HG03521 (cell line): ENCODE results near the gene MBNL2.

Experiments used
- ATAC-seq: cut with Tn5 transposase; IDR thresholded peaks from one replicate; pipeline ENCODE4 v1.9.1; 2021; ENCODE audit warnings: mild to moderate bottlenecking, moderate library complexity; ENCODE audit not compliant: unreplicated experiment

MBNL2 gene

DNA sequence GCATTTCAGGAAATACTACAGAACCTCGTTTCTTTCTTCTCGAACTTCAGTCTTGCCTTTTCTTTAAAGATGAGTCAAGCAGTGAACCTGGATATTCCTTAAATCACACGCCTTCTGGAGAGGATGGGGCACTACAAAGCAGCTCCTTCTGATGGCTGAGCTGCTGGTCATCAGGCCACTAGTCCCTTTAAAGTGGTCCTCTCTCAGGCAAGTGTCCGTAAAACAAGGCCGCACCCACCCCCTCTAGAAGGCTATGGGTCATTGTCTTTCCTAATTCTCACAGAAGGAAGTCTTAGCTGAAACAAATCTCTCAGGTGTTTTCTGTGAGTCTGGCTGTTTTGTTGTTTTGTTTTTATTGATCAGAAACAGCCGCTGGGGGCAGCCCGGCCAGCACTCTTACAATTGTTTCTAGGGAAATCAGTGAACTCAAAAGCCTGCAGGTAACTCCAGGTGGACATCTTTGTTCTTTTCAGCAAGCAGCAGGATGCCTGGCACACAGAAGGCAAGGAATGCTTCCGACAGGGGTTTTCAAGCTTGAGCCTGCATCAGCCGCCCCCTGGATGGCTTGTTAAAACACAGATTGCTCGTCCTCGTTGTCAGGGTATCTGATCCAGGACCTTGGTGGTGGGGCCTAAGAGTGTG, 45.4 kb downstream of the MBNL2 start:
- ATAC-seq: no peak

DNA sequence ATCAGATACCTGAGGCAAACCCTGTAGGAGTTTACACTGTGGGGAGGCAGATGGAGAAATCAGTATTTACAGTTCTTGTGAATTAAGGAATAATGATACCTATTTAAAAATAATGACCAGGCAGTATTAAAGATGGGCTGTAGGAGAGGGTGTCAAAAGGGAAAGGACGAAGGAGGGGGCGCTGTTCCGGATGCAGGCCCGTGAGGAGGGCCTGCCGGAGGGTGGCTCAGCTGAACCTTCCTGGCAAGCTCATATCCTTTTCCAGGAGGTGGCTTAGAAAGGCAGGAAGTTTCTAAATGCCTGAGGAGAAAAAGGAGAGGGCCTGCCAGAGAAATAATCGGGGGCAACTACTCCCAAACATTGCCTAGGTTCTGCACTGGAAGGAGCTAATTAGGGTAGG, 46.6 kb downstream of the MBNL2 start:
- no peak for ATAC-seq

DNA sequence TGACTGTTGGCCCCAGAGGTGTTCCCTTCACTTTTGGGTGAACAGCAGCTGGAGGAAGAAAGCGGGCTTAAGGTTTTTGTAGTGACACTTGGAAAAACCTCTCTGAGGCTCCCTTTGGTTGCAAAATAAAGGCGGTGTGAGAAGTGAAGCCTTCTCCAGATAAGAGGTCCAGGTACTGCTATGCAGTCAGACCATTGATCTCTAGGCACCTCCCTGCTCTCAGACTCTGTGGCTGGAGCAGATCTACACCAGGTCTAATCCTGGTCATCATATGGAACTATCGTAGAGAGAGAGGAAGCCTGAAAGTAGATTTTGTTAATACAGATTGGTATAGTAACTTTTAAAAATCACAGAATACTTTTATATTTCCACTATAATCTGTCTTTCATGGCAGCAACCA, 47.5 kb downstream of the MBNL2 start:
- no peak for ATAC-seq

DNA sequence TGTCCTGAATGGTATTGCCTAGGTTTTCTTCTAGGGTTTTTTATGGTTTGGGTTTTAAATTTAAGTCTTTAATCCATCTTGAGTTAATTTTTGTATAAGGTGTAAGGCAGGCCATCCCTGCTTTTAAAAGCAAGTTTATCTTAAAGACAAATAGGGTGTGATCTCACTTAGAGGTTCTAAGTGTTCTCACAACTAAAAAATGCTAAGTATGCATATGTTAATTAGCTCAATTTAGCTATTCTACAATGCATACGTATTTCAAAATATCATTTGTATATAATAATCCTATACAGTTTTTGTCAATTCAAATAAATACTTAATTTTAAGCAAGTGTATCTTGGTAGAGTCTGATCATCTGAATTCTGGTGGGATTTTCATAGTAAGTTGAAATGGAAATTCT, 50.4 kb downstream of the MBNL2 start:
- ATAC-seq: no peak

DNA sequence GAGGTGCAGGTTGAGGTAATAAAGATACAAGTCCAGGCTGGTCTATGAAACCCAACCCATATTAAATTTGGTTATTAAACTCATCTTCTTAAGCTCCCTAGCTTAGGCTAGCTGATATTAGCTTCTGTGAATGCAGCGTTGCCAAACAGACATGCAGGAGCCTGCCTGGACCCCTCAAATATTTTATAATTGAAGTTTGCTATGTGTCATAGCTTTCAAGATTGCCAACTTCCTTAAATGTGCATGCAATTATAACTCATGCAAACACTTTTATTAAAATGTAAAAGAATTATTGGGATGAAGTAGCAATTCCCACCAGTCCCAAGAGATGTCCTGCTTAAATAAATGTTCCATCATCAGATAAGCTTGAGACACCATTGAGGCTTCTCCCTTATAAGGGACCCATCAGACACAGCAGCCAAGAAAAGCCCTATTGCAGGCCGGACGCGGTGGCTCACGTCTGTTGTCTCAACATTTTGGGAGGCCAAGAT, 51.3 kb downstream of the MBNL2 start:
- ATAC-seq: no peak

DNA sequence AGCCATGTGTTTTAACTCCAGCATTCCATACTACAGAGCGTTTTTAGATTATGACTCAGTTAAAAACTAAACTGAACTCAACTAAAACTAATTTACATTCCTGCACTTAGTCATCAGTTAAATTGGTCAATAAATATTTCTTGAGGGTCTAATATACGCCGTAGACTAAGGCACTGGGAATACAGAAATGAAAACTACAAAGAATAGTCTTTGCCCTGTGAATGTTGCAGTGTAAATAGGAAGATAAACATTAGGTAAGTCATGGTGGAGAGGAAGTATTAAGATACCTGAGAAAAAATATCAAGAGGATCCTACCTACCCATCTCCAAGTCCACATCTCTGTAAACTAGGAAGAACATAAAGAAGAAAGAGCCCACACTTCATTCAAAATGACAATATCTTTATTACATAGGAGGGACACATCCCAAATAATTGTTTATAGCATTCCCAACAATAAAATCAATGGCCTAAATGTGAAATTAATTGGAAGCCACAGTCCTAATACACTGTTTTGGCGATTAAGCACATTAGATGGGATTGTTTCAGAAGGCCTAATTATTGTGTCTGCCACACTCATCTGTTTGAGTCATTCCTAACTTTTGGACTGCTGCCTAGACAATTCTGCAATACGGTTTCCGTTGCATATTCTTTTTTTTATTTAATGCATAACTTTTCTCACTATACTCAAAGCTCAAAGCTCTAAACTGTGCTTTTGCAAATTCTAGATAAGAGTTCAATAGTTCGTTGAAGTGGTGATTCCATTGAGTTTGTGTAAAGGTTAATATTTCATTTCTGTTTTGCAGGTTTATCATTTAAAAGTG, 52.9 kb downstream of the MBNL2 start:
- ATAC-seq: no peak

DNA sequence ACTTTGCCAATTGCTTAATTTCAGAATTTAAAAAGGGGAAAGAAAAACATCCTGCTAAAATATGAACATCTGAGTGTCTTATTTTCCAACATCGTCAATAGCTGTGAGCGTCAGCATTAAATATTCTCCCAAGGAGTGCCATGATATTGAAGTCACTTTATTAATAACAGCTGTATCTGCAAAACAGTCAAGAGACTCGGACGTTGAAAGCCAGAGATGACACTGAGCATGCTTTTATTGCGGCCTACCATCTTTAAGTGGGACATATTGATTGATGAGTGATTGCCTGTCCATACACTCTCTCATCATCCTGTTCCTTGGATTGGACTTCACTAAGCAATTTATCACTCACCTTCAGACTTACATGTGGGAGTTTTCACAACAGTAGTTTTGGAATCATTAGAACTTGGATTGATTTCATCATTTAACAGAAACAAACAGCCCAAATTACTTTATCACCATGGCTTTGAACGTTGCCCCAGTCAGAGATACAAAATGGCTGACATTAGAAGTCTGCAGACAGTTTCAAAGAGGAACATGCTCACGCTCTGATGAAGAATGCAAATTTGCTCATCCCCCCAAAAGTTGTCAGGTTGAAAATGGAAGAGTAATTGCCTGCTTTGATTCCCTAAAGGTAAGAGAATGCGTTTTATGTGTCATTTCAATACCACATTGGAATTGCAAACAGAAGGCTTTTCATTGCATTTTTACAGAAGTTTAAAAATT, 53.8 kb downstream of the MBNL2 start:
- no peak for ATAC-seq

DNA sequence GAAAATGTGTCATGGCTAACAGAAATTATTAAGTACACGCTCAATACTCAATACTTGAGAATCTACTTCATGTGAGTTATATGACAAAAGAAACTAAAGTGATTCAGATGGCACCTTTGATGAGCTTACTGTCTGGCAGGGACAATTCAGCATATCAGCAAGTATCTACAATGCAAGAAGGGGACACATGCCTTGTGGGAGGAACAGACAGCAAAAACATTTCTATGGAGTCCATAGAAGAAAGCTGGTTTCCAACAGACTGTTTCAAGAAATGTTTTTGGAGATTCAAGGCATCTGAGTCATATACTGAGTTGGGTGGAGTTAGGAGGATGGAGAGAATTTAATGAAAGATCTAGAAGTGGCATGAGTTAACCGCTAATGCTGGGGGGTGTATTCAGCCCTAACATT, 54.7 kb downstream of the MBNL2 start:
- no peak for ATAC-seq

DNA sequence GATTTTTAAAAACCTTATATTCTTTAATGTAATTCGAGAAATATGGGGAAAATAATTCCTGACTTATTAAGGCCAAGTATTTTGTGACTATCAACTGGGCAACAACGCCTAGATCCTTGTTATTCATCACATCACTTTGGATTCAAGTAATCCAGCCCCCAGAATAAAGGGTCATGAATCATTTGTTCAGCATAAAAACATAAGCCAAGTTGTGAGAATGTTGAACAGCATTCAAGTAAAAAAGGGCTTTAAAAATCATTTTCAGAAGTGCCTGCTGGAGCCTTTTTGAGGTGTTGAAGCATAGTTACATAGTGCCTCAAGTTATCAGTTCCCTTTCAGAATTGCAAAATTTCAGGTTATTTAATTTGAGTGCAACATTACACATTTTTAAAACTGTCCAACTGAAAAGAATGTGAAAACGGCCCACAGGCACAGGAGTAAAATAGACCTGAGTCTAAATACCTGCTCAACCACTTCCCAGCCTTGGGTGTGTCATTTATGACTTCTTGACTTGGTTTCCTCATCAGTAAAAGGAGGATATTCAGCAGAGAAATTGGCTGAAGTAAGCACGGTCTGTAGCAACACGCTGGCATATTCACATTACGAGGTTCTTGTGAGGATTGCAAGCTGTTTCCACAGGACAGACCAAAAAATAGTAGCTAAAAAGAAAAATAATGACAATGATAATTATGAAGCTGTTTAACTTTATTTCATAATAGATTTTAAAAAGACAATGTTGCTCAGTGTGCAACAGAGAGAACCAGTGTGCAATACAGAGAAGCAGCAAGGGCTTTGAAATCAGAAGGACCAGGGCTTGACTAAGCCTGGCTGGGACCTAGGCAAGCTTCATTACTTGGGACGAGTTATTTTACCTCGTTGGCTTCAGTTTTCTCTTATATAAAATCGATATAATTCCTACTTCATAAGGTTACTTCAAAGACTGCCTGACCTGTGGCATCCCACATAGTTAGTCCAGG, 56.6 kb downstream of the MBNL2 start:
- ATAC-seq: no peak

DNA sequence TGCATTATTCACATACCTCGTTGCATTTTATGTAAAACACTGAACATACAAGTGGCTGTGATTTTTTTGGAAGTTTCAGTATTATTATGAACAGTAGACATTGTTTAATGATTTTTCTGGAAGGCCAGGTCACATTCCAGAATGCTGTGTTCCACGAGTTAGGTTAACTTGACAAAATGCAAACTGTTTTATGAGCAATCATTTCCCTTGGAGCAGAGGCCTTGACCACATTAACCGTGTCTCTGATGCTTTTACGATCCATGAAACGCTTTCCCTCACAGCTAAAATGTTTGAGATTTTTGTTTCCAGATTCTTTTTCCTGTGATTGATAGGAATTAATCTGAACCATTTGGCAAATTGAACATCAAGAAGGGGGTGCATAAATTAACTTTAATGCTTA, 57.8 kb downstream of the MBNL2 start:
- no peak for ATAC-seq

DNA sequence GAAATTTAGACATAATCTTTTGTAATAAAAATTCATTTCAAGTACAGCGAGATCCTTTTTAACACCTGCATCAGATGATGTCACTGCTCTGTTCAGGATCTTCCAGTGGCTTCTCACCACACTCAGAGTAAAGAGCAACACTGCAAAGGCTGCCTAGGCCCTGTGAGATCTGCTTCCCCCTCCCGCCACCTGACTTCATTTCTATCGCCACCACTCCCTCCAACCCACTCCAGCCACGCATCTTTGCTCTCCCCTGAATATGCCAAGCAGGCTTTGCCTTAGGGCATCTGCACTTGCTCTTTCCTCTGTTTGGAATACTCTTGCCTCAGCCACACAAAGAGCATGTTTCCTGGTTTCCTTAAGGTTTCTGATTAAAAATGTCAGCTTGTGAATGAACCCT, 58.3 kb downstream of the MBNL2 start:
- ATAC-seq: no peak

DNA sequence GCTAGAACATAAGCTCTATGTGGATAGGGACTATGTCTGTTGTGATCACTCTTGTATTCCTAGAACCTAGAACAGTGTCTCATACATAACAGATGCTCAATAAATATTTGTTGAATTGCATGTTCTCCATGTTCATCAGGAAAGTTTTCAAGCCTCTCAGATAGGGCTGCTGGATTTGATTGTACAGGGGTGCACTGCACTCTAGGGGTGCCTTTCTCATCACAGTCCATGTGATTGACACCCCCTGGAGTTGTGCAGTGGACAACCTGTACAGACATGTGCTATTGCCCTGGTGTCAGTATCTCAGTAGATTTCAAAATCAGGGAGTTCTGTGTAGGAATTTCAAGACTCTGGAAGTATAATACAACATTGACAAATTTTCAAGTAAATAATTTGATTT, 58.9 kb downstream of the MBNL2 start:
- no peak for ATAC-seq

DNA sequence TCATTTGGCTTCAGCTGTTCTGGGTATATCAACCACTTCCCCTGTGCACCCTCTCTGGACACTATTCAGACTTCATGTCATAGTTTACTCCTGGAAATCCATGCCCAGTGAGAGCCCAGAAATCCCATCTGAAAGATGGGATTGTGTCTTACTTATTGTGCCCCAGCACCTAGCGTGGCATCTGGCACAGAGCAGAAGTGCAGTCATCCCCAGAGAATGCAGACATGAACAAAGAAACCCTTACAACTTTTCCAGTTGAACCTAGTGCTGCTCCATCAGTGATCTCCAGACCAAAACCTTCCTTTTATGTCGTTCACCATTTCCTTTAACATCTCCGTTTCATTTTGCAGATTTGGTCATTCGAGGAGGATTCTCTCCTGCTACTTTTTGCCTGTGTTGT, 60.6 kb downstream of the MBNL2 start:
- ATAC-seq: no peak

DNA sequence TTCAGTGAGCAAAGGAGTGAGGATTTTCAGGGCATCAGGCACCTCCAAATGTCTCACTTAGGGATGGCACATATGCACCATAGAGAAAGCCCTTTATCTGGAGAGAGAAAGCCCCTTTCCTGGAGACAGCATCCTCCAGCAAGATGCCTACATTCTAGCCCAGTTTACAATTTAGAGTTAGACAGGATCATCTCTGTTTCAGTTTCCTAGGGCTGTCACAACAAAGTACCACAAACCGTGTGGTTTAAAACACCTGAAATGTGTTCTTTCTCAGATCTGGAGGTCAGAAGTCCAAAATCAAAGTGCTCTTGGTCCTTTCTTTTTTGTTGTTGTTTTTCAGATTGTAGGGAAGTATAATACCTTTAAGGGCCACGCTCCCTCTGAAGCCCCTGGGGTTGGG, 61.8 kb downstream of the MBNL2 start:
- ATAC-seq: no peak

DNA sequence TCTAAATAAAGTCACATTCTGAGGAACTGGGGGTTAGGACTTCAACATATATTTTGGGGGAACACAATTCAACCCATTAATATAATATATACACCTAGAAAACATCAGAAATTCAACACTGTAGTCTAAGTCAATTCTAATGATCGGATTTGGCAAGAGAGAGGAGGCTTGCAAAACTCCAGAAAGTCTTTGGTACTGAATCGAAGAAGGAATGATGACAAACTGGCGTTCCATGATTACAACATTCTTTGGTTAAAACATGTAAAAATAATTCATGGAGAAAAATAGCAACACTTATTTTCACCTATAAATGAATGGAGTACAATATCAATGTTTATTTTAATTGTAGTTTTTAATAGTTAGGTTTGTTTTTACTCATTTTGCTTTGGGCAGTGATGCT, 62.4 kb downstream of the MBNL2 start:
- ATAC-seq: no peak

DNA sequence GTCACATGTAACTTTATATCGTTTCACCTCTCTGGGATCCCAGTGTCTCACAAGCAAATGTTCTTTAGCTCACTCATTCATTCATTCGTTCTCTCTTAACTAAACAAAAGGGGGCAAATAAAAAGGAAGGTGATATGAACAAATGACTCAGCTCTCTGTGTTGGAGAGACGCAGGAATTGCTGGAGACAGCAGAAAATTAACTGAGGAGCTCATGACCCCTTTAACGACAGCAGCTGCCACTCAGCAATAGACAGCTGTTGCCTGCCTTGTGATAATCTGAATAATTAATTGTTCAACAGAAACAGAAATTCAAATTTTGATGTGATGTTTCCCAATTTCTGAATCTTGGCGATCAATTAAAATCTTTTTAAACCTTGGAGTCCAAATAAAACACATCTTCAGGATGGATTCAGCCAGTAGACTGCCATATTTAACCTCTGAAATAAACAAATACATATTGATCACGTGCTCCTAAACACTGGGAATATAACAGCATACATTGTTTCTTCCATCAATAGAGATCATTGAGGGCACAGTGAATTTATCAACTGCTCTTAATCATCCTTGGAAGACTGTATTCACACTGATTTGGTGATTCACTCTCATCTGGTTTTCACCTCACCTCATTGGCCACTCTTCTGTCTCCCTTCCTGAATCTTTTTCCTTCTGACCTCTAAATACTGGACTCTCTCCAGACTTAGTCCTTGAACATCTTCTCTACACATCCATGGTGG, 63.3 kb downstream of the MBNL2 start:
- no peak for ATAC-seq

DNA sequence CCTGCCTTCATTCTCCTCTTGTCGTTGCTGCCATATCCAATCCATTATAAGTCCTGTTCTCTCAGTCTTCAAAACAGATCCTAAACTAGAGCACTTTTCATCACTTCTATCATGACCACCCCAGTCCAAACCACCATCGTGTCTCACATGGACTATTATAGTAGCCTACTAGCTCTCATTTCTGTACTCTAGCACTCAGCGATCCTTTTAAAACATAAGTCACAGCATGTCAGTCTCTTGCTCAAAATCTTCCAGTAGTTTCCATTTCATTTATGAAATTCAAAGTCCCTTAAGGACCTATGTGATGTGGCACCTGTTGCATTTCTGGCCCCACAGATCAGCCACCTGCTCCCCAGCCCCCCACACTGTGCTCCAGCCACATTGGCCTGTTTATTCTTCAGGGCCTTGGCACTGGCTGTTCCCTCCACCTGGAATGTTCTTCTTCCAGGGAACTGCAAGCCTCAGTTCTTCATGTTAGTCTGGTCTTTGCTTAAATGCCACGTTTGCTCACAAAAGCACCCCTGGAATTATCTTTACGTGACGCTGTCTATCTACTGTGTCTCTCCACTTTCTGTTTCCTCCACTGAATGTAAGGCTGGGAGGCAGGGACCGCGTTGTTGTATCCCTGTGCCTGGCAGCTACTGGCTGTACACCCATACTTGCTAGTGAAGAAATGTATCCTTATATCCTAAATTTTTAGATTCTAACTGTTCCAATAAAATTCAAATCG, 64.3 kb downstream of the MBNL2 start:
- ATAC-seq: no peak

DNA sequence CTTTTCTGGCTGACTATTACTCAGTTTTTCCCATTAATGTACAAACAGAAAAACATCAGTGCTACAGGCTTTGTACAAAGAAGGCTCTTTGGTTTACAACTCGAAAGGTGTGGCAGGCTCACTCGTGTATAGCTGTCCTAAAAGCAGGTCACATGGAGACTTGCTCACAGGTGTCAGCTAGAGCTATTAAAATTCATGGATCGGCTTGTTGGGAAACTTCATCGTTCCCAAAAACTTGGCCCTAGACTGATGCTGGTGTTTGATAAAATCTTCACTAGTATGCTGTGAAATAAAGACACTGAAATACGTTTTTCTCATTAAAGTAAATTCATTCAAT, 64.9 kb downstream of the MBNL2 start:
- no peak for ATAC-seq

DNA sequence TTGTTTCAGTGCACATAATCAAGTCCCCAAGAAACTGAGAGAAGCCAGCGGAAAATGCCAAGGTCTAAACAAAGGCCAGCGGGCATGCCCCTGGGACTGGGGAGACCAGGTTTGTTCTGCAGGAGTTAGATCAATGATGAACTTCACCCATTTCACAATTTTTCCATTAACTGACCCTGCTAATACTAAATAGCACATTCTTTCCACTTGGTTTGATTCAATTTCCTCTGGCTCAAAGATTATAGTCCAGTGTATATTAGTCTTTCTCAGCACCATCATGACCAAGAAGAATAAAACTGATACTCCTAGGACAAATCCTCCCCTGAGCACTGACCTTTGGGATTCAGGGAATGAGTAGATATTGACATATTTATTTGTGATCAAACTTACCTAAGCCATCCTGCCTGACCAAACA, 66.4 kb downstream of the MBNL2 start:
- ATAC-seq: no peak
